Colonic mucosa (tissue), 4 donors: ENCODE data around the gene SFI1. TPM values are rescaled to one million over a fixed set of nuclear protein-coding genes. Genes with fewer than 3 reads are reported as not detected.
A peak's percentile ranks its signal among the peaks of the same experiment; 100 is the strongest.

ENCODE experiments used
- DNase-seq: peaks from one replicate; pipeline ENCODE4 v3.0.0-alpha.2; 2020
- H3K27ac ChIP-seq: fragments of 200-600 bp; one replicate; pipeline ENCODE4 v1.8.0; 2021
- H3K27me3 ChIP-seq: fragments of 200-600 bp; one replicate; pipeline ENCODE4 v1.8.0; 2021
- H3K36me3 ChIP-seq: fragments of 200-600 bp; one replicate; pipeline ENCODE4 v1.8.0; 2021
- H3K4me1 ChIP-seq: fragments of 200-600 bp; one replicate; pipeline ENCODE4 v1.8.0; 2021; ENCODE audit warnings: mild to moderate bottlenecking
- H3K4me3 ChIP-seq: fragments of 200-600 bp; one replicate; pipeline ENCODE4 v1.8.0; 2021
- H3K9ac ChIP-seq, 2 donors: one replicate each; pipeline ENCODE4 v1.7.0; 2013; ENCODE audit warnings: control low read depth in 2 of 2, low read depth in 2 of 2, low read length in 2 of 2
- H3K9me3 ChIP-seq: fragments of 200-600 bp; one replicate; pipeline ENCODE4 v1.8.0; 2021
- intact Hi-C: fragments of 100-400 bp; cut with DNase I; formaldehyde crosslinking; loops from one replicate; pipeline ENCODE4 v1.14.1; 2022
- total RNA-seq, 2 donors: library from RNA; stranded (reverse); fragmentation: NEBNext Ultra II Directional in 1 of 2; extraction: Animal tissue kit (Norgen Biotek cat#: 25700) in 1 of 2; gene quantifications; one replicate each; pipeline ENCODE4 v1.2.1, GENCODE V29; 2021
- TF ChIP-seq, protein P1 (sequence below): fragments of 200-600 bp; IDR thresholded peaks from one replicate; pipeline ENCODE4 v1.8.0; 2022; ENCODE audit warnings: antibody characterized with exemption, mild to moderate bottlenecking
- donor health status: healthy.
- donor health status: DM: no; HTN: no; CAD: no.
- donor health status: DM: no; HTN: no; CAD: no.

Gene SFI1
- total RNA-seq, 2 donors from 2014 or later, result 24.1 to 47.8 TPM

DNA sequence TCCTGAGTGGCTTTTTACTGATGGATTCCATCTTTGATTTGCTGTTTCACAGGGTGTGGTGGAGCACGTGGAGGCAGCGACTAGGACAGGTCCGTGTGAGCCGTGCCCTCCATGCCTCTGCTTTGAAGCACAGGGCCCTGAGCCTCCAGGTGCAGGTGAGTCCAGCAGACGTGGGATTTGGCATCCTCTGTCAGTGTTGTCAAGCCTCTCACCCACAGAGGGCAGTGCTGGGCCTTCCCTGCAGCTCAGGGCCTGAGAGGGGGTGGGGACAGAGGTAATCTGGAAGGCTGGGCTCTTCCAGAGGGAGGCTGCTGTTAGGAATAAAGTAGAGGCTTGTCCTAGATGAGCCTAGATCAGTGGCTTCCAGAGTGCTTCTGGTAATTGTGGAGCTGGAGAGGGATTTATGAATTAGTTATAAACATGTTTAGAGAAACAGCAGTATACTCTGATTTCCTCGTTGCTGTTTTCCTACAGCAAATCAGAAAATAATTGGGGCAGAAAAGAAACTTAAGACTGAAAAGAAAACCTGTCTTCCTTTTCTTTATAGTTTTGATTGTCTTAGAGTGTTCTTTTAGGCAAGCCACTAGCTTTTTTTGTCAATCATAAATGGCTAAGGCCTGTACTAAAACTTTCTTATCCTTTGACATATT, 65.0 kb downstream of the SFI1 start:
- TF ChIP-seq, protein P1, sequence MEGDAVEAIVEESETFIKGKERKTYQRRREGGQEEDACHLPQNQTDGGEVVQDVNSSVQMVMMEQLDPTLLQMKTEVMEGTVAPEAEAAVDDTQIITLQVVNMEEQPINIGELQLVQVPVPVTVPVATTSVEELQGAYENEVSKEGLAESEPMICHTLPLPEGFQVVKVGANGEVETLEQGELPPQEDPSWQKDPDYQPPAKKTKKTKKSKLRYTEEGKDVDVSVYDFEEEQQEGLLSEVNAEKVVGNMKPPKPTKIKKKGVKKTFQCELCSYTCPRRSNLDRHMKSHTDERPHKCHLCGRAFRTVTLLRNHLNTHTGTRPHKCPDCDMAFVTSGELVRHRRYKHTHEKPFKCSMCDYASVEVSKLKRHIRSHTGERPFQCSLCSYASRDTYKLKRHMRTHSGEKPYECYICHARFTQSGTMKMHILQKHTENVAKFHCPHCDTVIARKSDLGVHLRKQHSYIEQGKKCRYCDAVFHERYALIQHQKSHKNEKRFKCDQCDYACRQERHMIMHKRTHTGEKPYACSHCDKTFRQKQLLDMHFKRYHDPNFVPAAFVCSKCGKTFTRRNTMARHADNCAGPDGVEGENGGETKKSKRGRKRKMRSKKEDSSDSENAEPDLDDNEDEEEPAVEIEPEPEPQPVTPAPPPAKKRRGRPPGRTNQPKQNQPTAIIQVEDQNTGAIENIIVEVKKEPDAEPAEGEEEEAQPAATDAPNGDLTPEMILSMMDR, result peak; percentile 70
- H3K27me3 ChIP-seq, result no peaks in the 10 kb centered on the region
- H3K9ac ChIP-seq, result no peak overlapping the region
- H3K9me3 ChIP-seq, result no peaks in the 10 kb centered on the region
- intact Hi-C loops, result loop anchor here (2.0 kb wide), 1 partner anchor 71 kb away; no protein-coding TSS in a partner anchor
- H3K4me3 ChIP-seq, result no peak overlapping the region
- no peak overlapping the region for H3K27ac ChIP-seq
- no peaks in the 10 kb centered on the region for H3K4me1 ChIP-seq
- DNase-seq, result peak; percentile 83
- H3K36me3 ChIP-seq, result no peaks in the 10 kb centered on the region

DNA sequence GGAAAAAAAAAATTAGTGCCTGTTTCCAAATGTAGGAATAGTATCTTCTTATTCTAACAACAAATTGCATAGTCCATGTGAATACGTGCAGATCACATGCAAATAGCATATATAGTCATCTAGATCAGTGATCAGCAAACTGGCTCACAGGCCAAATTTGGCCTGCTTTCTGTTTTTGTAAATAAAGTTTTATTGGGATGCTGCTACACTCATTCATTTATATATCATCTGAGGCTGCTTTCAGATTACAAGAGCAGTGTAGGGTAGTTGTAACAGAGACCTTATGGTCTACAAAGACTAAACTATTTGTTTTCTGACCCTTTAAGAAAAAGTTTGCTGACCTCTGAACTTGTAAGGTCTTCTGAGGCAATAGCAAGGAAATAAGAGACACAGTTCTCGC, 65.6 kb downstream of the SFI1 start:
- Histone ChIP-seq H3K36me3 (no peaks in the 10 kb centered on the region), H3K27ac (no peak overlapping the region)
- intact Hi-C loops, result loop anchor here (2.0 kb wide), 1 partner anchor 71 kb away; no protein-coding TSS in a partner anchor

DNA sequence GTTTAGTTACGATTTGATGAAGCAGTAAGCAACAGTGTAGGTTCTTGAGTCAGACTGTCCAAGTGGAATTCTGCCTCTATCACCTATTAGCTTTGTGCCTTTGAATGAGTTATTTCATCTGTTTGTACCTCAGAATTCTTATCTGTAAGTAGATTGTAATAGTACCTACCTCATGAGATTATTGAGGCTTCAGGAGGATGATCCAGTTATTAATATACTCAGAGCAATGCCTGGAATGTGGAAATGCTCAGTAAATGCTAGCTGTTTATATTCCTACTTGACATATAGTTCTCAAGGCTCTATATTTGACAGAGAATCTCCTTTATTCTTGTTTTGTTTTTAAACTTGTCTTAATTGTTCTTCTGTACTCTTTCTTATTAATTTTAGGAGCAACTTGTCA, 70.1 kb downstream of the SFI1 start:
- H3K27ac ChIP-seq, result no peak overlapping the region
- H3K9me3 ChIP-seq, result no peaks in the 10 kb centered on the region
- TF ChIP-seq, protein P1, result no peak
- H3K9ac ChIP-seq, result no peak overlapping the region
- intact Hi-C loops, result no loop called here
- H3K27me3 ChIP-seq, result no peaks in the 10 kb centered on the region
- no peak for DNase-seq
- no peaks in the 10 kb centered on the region for H3K4me1 ChIP-seq
- H3K4me3 ChIP-seq, result no peak overlapping the region
- H3K36me3 ChIP-seq, result no peaks in the 10 kb centered on the region

More for the DNA sequence above, 65.6 kb downstream of the SFI1 start:
- Histone ChIP-seq H3K9me3 (no peaks in the 10 kb centered on the region), H3K4me3 (no peak overlapping the region), H3K9ac (no peak overlapping the region), H3K27me3 (no peaks in the 10 kb centered on the region), H3K4me1 (no peaks in the 10 kb centered on the region)
- TF ChIP-seq, protein P1, result no peak
- no peak for DNase-seq

DNA sequence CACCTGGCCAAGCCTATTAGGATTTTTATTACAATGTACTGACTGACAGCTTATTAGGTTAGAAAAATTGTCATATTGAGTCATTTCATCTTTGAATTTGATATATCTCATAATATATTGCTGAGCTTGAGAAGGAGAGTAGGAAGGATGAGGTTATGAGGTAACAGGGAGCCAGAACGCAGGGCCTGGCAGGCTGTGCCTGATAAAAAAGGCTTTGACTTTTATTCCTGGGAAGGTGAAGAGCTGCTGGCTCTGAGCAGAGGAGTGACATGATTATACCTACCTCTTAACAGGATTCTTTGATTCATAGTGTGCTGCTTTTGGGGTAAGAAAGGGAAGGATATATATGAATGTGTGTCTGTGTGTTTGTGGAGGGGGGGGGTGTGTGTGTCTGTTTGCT, 70.9 kb downstream of the SFI1 start:
- H3K36me3 ChIP-seq, result no peaks in the 10 kb centered on the region
- TF ChIP-seq, protein P1, result no peak
- H3K27me3 ChIP-seq, result no peaks in the 10 kb centered on the region
- no peak overlapping the region for H3K4me3 ChIP-seq
- no peak overlapping the region for H3K9ac ChIP-seq
- H3K9me3 ChIP-seq, result no peaks in the 10 kb centered on the region
- no peaks in the 10 kb centered on the region for H3K4me1 ChIP-seq
- DNase-seq, result no peak
- intact Hi-C loops, result no loop called here
- no peak overlapping the region for H3K27ac ChIP-seq

DNA sequence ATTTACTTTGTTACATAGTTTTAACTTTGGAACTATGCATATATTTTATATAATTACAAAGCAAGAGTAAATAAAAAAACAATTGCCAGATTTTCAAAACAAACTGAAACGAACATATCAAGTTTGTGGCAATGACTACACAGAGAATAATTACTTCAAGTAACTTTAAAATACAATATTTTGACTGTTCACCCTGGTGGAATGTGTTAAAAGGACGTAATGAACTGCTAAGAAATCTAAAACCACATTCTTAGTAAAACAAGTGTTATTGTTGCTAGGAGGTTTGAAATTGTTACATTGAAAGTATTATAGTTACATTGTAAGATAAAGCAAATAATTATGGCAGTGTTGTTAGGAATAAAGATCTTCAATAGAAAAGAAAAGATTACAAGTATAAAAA, 71.4 kb downstream of the SFI1 start:
- TF ChIP-seq, protein P1, result no peak
- no peak overlapping the region for H3K9ac ChIP-seq
- H3K4me1 ChIP-seq, result no peaks in the 10 kb centered on the region
- DNase-seq, result no peak
- H3K36me3 ChIP-seq, result no peaks in the 10 kb centered on the region
- no peak overlapping the region for H3K4me3 ChIP-seq
- no peaks in the 10 kb centered on the region for H3K9me3 ChIP-seq
- intact Hi-C loops, result no loop called here
- no peak overlapping the region for H3K27ac ChIP-seq
- H3K27me3 ChIP-seq, result no peaks in the 10 kb centered on the region
